ENCODE data around the gene PARP6. TPM values are rescaled to one million over a fixed set of nuclear protein-coding genes. Genes with fewer than 3 reads are reported as not detected.

The PARP6 gene
- total and polyA plus RNA-seq, 9 of the 15 experiments (the other 6 are each of a cell fraction or from before 2014, with no cell fraction given): 14.8 to 83.2 (median 28.3) TPM

GRCh38 chr15:72235298-72235697, 37.1 kb downstream of the PARP6 start (continued):
- TF ChIP-seq ZBTB5 (IDR thresholded peaks at IDR 0.05) (no peak), STAT5B (CRISPR knock-in tag; IDR thresholded peaks at IDR 0.05) (no peak), ZNF561 (CRISPR knock-in tag; conservative IDR thresholded peaks at IDR 0.05) (no peak), ZMIZ1 (IDR thresholded peaks at IDR 0.05; ENCODE audit: low read depth in 2 of 2, low read length in 2 of 2) (no peak), ZC3H11A (IDR thresholded peaks at IDR 0.05; ENCODE audit: low read depth, low read length) (no peak), CTCF (IDR thresholded peaks at IDR 0.05 in 2 of 3, conservative IDR thresholded peaks at IDR 0.05 in 1 of 3; ENCODE audit: insufficient read depth in 2 of 3, low read depth in 1 of 3, low read length in 3 of 3) (no peak), ZNF140 (CRISPR knock-in tag; IDR thresholded peaks at IDR 0.05) (no peak), CTBP1 (IDR thresholded peaks at IDR 0.05; ENCODE audit: borderline replicate concordance) (no peak), ZFP1 (CRISPR knock-in tag; IDR thresholded peaks at IDR 0.05) (no peak), SOX6 (IDR thresholded peaks at IDR 0.05) (peak; percentile 35; the same call in 1 of the 2 replicates), ASH1L (IDR thresholded peaks at IDR 0.05; ENCODE audit: borderline replicate concordance, low read depth, partially characterized antibody) (no peak), KLF6 (CRISPR knock-in tag; IDR thresholded peaks at IDR 0.05; ENCODE audit: borderline replicate concordance) (no peak), RERE (CRISPR knock-in tag; IDR thresholded peaks at IDR 0.05; ENCODE audit: borderline replicate concordance) (no peak), MIER1 (IDR thresholded peaks at IDR 0.05; ENCODE audit: low read depth) (no peak), MEIS2 (IDR thresholded peaks at IDR 0.05; ENCODE audit: partially characterized antibody) (peak; percentile 74), ARID1B (IDR thresholded peaks at IDR 0.05) (peak; percentile 65)
